Measurements from ENCODE around the gene CNTROB.
"Not testable (repeated sequence)": the region's sequence is repeated elsewhere in the genome, so short reads cannot be mapped to it uniquely, and the experiment has no call there.

Gene CNTROB

DNA sequence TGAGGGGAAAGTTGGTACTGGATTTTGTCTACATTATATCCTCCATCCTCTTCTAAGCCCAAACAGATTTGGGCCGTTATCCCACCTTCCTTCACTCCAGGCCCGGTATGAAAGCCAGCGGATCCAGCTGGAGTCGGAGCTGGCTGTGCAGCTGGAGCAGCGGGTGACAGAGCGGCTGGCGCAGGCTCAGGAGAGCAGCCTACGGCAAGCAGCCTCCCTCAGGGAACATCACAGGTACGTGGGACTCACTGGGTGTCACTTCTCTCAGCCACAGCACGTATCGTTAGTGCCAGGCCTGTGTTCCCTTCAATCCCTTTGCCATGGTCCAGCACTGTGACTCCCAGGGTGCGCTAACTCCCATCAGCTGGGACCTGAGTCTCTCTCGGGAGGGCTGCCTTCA, 11.3 kb downstream of the CNTROB start:
- no peak for DNase-seq

GRCh38 chr17:7944326-7944725, 12.3 kb downstream of the CNTROB start:
- no peak for DNase-seq

DNA sequence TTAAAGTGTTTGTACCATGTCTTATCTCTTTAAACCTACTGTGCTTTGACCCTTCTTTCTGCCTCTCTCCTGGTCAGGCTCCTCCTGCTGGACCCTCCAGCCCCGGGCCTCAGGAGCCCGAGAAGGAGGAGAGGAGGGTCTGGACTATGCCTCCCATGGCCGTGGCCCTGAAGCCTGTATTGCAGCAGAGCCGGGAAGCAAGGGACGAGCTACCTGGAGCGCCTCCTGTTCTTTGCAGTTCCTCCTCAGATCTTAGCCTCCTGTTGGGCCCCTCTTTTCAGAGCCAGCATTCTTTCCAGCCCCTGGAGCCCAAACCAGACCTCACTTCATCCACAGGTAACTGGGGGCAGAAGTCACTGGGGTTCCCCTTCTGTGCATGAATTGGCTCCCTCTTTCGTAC, 13.6 kb downstream of the CNTROB start:
- DNase-seq: no peak

DNA sequence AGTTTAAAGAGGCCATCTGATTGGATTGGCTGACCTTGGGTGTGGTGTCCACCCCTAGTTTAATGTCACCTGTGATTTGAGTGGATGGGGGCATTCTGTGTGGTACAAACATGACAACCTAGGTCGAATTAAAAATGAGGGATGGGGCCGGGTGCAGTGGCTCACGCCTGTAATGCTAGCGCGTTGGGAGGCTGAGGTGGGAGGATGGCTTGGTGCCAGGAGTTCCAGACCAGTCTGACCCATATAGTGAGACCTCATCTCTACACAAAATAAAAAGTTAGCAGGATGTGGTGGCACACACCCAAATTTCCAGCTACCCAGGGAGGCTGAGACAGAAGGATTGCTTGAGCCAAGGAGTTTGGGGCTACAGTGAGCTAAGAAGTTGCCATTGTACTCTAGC, 14.4 kb downstream of the CNTROB start:
- no peak for DNase-seq

GRCh38 chr17:7947651-7948050, 15.6 kb downstream of the CNTROB start:
- no peak for DNase-seq

- DNase-seq: no peak
Observed at GRCh38 chr17:7950578-7950977, 18.6 kb downstream of the CNTROB start.

DNA sequence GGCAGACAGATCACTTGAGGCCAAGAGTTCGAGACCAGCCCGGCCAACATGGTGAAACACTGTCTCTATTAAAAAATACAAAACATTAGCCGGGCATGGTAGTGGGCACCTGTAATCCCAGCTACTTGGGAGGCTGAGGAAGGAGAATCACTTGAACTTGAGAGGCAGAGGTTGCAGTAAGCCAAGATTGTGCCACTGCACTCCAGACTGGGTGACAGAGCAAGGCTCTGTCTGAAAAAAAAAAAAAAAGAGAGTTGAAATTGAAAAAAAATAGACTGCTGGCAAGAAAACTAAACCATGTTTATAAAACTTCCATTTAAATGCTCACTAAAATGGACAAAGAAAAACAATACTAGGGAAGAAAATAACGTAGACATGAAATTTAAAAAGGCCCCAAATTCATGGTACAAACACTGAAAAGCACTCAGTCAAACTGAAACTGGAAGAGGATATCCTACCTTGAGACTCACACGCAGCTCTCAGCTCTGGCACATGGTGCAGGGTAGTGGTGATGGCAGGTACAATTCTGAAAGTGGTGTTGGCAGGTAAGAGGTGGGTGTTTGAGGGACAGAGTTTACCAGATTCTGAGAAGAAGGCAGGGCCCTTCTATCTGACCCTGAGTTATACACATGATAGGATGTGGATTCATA, 19.3 kb downstream of the CNTROB start:
- DNase-seq: no peak

DNA sequence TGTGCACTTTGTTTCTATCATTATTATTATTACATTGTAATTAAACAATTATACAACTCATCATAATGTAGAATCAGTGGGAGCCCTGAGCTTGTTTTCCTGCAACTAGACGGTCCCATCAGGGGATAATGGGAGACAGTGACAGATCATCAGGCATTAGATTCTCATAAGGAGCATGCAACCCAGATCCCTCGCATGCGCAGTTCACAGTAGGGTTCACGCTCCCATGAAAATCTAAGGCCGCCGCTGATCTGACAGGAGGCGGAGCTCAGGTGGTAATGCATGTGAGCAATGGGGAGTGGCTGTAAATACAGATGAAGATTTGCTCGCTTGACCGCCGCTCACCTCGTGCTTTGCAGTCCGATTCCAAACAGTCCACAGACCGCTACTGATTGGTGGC, 21.3 kb downstream of the CNTROB start:
- DNase-seq: not testable (repeated sequence)

DNA sequence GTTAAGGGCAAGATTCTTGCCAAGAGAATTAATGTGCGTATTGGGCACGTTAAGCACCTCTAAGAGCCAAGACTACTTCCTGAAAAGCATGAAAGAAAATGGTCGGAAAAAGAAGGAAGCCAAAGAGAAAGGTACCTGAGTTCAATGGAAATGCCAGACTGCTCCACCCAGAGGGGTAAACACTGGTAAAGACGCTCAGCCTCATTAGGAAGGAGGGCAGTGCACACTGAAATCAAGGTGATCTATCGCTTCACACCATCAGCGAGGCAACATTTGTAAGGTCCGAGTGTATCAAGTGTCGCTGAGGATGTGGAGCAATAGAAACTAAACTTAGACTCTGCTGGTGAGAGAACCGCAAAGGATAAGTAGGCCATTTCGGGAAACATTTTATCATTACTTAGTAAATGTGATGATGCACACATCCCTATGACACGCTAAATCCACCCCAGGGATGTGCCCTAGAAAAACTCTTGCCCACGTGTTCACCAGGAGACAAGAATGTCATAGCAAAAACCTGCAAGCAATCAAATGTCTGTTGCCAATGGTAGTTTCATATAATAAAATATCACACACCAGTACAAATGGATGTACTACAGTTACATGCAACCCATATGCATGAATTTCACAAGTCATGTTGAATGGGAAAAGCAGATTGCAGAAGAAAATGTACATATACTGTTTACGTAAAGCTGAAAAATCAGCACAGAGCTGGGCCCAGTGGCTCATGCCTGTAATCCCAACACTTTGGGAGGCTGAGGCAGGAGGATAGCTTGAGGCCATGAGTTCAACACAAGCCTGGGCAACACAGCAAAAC, 23.6 kb downstream of the CNTROB start:
- no peak for DNase-seq

GRCh38 chr17:7956228-7956965, 24.4 kb downstream of the CNTROB start:
- no peak for DNase-seq

DNA sequence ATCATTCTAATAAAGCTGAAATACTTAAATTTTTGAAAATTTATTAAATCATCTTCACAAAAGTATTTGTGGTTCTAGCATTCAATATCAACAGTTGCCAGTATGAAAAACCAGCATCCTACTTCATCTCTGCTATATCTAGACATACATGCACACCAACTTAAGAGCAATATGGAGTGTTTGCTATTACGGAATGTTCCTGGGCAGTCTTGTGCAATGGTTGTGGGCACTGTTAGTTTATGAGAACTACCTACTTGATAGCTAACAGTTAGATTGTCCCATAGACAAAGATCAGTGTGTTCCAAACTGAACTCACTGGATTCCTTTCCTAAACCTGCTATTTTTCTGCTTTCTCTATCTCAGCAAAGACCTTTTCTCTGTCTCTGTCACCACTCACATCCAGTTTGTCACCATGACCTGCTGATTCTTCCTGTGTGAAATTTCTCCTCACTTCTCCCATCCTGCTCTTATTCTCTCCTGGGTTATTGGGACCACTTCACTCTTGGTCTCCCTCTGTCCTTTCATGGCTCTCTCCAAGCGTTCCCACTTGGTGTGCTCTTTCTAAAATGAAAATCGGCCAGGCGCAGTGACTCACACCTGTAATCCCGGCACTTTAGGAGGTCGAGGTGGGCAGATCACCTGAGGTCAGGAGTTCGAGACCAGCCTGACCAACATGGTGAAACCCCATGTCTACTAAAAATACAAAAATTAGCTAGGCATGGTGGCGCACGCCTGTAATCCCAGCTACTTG, 27.7 kb downstream of the CNTROB start:
- no peak for DNase-seq

GRCh38 chr17:7961421-7961820, 29.4 kb downstream of the CNTROB start:
- DNase-seq: no peak

GRCh38 chr17:7967751-7968150, 35.7 kb downstream of the CNTROB start:
- no peak for DNase-seq

DNA sequence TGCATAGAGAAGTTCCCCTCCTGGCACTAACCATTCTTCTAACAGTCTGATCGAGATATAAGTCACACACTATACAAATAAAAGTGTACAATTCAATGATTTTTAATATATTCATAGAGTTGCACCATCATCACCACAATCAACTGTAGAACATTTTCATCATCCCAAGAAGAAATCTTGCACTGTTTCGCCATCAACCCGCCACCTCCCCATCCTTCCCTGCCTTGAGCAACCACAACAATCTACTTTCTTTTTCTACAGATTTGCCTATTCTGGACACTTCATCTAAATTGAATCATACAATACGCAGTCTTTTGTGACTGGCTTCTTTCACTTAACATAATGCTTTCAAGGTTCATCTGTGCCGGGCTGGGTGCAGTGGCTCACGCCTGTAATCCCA, 37.4 kb downstream of the CNTROB start:
- DNase-seq: no peak

- no peak for DNase-seq
Observed at GRCh38 chr17:7971651-7972050, 39.6 kb downstream of the CNTROB start.

GRCh38 chr17:7972131-7972785, 40.3 kb downstream of the CNTROB start:
- DNase-seq: no peak

DNA sequence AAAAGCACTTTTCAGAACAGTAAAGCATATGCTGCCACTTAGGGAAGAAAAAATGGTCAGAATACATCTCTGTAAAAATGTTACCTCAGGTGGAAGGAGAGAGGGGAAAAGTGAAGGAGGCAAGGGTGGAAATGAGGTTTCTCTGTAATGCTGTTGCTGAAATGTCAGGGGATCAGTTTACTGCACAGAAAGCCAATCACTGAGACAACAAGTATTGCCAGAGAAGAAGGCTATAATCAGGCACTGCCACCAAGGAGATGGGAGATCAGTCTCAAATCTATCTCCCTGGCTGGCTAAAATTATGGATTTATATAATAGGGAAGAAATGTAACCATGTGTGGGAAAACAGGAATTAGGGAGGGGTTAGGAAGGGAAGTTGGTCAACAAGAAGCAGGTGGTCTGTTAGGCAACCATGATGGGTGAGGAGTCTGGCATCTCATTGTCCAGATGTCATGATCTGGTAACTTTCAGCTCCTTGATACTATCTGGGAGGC, 42.7 kb downstream of the CNTROB start:
- DNase-seq: no peak

DNA sequence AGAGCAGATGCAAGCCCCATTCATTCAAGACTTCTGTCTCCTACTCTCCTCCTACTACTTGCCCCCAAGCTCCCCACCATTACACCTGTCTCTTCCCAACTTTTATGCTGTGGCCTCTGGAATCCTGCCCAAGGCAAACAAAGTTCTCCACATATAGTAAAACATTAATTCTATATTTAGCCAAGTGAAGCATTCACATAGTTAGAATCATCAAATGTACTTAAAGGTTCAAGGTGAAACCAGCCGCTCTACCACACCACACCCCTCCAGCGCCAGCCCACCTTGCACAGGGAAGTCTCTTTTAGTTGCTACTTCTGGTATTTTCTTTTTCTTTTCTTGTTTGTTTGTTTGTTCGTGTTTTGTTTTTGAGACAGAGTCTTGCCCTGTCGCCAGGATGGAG, 45.0 kb downstream of the CNTROB start:
- no peak for DNase-seq

GRCh38 chr17:7977805-7978204, 45.8 kb downstream of the CNTROB start:
- no peak for DNase-seq

DNA sequence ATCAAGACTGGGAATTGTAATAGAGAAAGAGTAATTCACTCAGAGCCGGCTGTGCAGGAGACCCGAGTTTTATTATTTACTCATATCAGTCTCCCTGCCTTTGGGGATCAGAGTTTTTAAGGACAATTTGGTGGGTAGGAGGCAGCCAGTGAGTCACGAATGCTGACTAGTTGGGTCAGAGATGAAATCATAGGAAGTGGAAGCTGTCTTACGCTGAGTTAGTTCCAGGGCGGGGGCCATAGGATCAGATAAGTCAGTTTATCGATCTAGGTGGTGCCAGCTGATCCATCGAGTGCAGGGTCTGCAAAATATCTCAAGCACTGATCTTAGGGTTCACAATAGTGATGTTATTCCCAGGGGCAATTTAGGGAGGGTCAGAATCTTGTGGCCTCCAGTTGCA, 50.2 kb downstream of the CNTROB start:
- DNase-seq: no peak

DNA sequence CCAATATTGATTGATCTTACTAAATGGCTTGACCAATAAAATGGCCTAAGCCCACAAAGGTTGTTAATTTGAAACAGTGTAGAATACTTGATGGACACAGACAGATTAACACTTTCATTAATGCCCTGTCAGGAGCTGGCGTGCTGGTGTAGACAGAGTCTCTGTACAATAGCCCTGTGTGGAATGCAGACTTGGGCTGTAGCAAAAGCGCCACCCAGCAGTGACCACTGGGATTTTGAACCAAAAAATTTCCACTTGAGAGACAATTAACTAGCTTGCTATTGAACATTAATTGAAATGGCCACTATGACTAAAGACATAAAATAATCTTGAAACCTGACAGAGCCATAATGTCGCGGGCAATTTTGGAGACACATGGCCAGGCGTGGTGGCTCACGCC, 50.7 kb downstream of the CNTROB start:
- no peak for DNase-seq

- no peak for DNase-seq
Observed at GRCh38 chr17:7984904-7985303, 52.9 kb downstream of the CNTROB start.

All from DMS79 (cell line).